Natural killer cell treated with Interleukin-12 subunit alpha and Interleukin-12 subunit beta and Interleukin-15 and Interleukin-18, amount 100 ng/mL, for 72 hours (primary cell): ENCODE data around the gene AR. TPM values are rescaled to one million over a fixed set of nuclear protein-coding genes. Genes with fewer than 3 reads are reported as not detected.
A peak's percentile ranks its signal among the peaks of the same experiment; 100 is the strongest.

Source experiments
- ATAC-seq, 2 donors: fragments of 150-1000 bp; cut with Tn5 transposase in 1 of 2; sonication (Bioruptor Pico), chemical (Tn5 transposase) in 1 of 2; 2 replicates each; pipeline ENCODE4 v1.10.0; 2021
- DNase-seq: peaks from one replicate; pipeline ENCODE4 v3.0.0; 2022; ENCODE audit warnings: low spot score
- H3K27ac Mint-ChIP-seq, 2 donors: 1 replicate in 1 of 2; 2 replicates in 1 of 2; pipeline ENCODE4 v1.8.0; 2022; ENCODE audit warnings: mixed read lengths in 2 of 2, mild to moderate bottlenecking in 1 of 2, moderate library complexity in 1 of 2
- H3K27me3 Mint-ChIP-seq, 2 donors: 1 replicate in 1 of 2; 2 replicates in 1 of 2; pipeline ENCODE4 v1.8.0; 2022; ENCODE audit warnings: mixed read lengths in 2 of 2
- H3K36me3 Mint-ChIP-seq: one replicate; pipeline ENCODE4 v1.8.0; 2022; ENCODE audit warnings: mixed read lengths
- H3K4me1 Mint-ChIP-seq, 2 donors: 1 replicate in 1 of 2; 2 replicates in 1 of 2; pipeline ENCODE4 v1.8.0; 2022; ENCODE audit warnings: low read depth in 2 of 2, mixed read lengths in 2 of 2, mild to moderate bottlenecking in 1 of 2
- H3K4me3 Mint-ChIP-seq: one replicate; pipeline ENCODE4 v1.8.0; 2022; ENCODE audit warnings: mixed read lengths
- H3K9me3 Mint-ChIP-seq: 2 replicates; pipeline ENCODE4 v1.8.0; 2022; ENCODE audit warnings: mixed read lengths
- total RNA-seq, 2 donors: library from RNA; stranded (reverse); gene quantifications; one replicate each; pipeline ENCODE4 v1.2.3, GENCODE V29; 2022

The AR gene
- total RNA-seq, 2 donors from 2014 or later: not detected

DNA sequence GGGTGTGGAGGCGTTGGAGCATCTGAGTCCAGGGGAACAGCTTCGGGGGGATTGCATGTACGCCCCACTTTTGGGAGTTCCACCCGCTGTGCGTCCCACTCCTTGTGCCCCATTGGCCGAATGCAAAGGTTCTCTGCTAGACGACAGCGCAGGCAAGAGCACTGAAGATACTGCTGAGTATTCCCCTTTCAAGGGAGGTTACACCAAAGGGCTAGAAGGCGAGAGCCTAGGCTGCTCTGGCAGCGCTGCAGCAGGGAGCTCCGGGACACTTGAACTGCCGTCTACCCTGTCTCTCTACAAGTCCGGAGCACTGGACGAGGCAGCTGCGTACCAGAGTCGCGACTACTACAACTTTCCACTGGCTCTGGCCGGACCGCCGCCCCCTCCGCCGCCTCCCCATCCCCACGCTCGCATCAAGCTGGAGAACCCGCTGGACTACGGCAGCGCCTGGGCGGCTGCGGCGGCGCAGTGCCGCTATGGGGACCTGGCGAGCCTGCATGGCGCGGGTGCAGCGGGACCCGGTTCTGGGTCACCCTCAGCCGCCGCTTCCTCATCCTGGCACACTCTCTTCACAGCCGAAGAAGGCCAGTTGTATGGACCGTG, 2.2 kb downstream of the AR start:
- Mint-ChIP-seq H3K27me3 (peaks cover 0 to 35% of the 10 kb centered on the region in 2 donors), H3K36me3 (no peaks in the 10 kb centered on the region), H3K4me3 (no peak overlapping the region), H3K4me1 (no peaks in the 10 kb centered on the region), H3K27ac (no peak overlapping the region), H3K9me3 (no peaks in the 10 kb centered on the region)
- no peak for DNase-seq
- peak in 1 of 2 donors; percentile 49 for ATAC-seq

GRCh38 chrX:67546496-67547423, 2.9 kb downstream of the AR start:
- Mint-ChIP-seq H3K4me3 (no peak overlapping the region), H3K27ac (no peak overlapping the region), H3K4me1 (no peaks in the 10 kb centered on the region), H3K36me3 (no peaks in the 10 kb centered on the region), H3K27me3 (peaks cover 0 to 31% of the 10 kb centered on the region in 2 donors), H3K9me3 (no peaks in the 10 kb centered on the region)
- no peak for ATAC-seq
- no peak for DNase-seq

DNA sequence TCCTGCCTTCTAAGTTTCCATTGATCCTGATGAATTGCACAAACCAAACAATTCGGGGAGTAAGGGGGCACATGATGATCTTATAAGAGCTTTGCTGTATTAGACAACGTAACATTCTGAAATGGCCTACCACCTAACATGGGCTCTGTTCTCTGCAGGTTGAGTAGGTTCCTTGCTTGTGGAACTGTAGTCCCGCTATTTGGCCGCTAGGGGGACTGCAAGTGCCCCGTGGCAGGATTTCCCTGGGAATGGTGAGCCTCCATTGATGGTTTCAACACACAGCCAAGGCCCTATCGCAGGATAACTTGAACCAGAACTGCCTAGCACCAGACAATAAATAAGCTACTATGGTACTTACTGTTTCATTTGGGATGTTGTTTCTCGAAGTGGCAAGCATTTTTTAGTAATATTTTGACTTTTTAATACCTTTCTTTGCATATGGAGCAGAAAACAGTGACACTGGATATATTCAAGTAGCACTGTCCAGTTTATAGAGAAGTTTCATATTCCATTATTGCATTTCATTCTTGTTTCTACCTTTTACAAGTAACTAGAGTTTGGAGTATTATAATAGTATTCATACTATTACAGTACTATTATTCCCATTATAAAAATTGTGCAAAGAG, 11.9 kb downstream of the AR start:
- Mint-ChIP-seq H3K27me3 (peaks cover 0 to 8% of the 10 kb centered on the region in 2 donors), H3K4me1 (no peaks in the 10 kb centered on the region), H3K9me3 (no peaks in the 10 kb centered on the region), H3K36me3 (no peaks in the 10 kb centered on the region), H3K27ac (no peak overlapping the region), H3K4me3 (no peak overlapping the region)
- DNase-seq (no peak), ATAC-seq (peak in 1 of 2 donors; percentile 63)

DNA sequence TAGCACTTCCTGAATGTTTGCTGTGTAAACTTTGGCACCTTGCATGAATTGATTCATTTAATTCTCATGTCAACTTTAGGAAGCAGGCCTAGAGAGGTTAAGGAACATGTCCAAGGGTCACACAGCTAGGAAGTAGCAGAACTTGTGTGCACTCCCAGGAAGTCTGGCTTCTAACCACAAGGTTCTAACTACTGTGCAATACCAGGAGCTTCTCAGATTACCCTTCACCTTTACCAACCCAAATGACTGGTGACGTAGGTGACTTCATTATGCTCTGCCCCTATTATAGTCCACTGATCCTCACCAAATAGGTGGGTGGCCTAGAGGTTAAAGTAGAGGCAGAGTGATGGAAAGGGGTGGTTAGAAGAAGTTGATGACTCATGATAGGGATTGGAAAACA, 14.4 kb downstream of the AR start:
- no peak overlapping the region for H3K27ac Mint-ChIP-seq

GRCh38 chrX:67563469-67564448, 19.9 kb downstream of the AR start:
- H3K27me3 Mint-ChIP-seq: peaks cover 0 to 8% of the 10 kb centered on the region in 2 donors
- no peaks in the 10 kb centered on the region for H3K36me3 Mint-ChIP-seq
- no peak overlapping the region for H3K27ac Mint-ChIP-seq

More for the DNA sequence above, 14.4 kb downstream of the AR start:
- Mint-ChIP-seq H3K36me3 (no peaks in the 10 kb centered on the region), H3K4me3 (no peak overlapping the region), H3K9me3 (peaks cover 3% of the 10 kb centered on the region), H3K27me3 (peaks cover 0 to 11% of the 10 kb centered on the region in 2 donors), H3K4me1 (no peaks in the 10 kb centered on the region)
- DNase-seq (no peak), ATAC-seq (no peak)

GRCh38 chrX:67564475-67564874, 20.7 kb downstream of the AR start:
- DNase-seq (no peak), ATAC-seq (no peak)
- H3K9me3 Mint-ChIP-seq: peaks cover 3% of the 10 kb centered on the region
- no peaks in the 10 kb centered on the region for H3K4me1 Mint-ChIP-seq
- no peak overlapping the region for H3K27ac Mint-ChIP-seq
- peaks cover 0 to 8% of the 10 kb centered on the region in 2 donors for H3K27me3 Mint-ChIP-seq
- H3K4me3 Mint-ChIP-seq: no peak overlapping the region
- H3K36me3 Mint-ChIP-seq: no peaks in the 10 kb centered on the region

More at GRCh38 chrX:67563469-67564448, 19.9 kb downstream of the AR start:
- no peak for DNase-seq
- peaks cover 3% of the 10 kb centered on the region for H3K9me3 Mint-ChIP-seq
- H3K4me3 Mint-ChIP-seq: no peak overlapping the region
- no peaks in the 10 kb centered on the region for H3K4me1 Mint-ChIP-seq
- no peak for ATAC-seq

GRCh38 chrX:67568769-67569168, 24.9 kb downstream of the AR start:
- ATAC-seq (no peak), DNase-seq (no peak)
- Mint-ChIP-seq H3K4me1 (no peaks in the 10 kb centered on the region), H3K36me3 (no peaks in the 10 kb centered on the region), H3K9me3 (no peaks in the 10 kb centered on the region), H3K27me3 (peaks cover 0 to 6% of the 10 kb centered on the region in 2 donors), H3K27ac (no peak overlapping the region), H3K4me3 (no peak overlapping the region)

DNA sequence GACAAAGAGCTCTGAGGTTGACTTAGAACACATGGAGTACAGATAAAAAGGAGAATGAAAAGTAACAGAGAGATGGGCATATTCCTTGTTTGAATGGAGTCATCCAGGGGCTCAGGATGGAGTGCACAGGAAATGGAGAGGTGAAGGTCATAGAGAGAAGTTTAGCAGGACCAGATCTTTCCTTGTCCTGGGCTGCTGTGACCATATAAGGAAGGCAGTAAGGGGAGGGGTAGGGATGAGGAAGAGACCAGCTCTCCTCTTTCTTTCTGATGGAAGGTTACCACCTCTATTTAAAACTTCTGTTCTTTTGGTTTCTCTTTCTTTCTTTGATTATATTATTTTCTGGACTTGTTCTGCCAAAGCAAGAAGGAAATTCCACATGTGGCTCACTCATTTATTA, 27.0 kb downstream of the AR start:
- Mint-ChIP-seq H3K9me3 (no peaks in the 10 kb centered on the region), H3K4me1 (no peaks in the 10 kb centered on the region), H3K4me3 (no peak overlapping the region), H3K36me3 (no peaks in the 10 kb centered on the region), H3K27ac (no peak overlapping the region), H3K27me3 (peaks cover 0 to 13% of the 10 kb centered on the region in 2 donors)
- DNase-seq (no peak), ATAC-seq (no peak)

DNA sequence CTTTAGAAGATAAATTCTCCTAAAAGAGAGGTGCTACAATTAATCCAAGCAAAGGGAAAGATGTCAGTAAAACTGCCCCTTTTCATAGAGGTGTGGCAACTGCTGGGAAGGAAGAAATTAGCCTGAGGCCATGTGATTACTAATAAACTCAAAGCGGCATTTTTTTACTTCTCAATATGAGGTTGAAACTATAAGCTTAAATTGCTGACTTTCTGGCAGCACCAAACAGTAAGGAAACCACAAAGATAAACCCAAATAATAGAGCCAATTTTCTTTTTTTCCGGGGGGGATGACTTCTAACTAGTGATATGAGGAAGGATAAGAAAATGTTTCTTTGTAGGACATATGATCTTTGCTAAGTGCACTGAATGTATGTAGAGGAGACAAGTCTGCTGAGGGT, 30.9 kb downstream of the AR start:
- H3K36me3 Mint-ChIP-seq: no peaks in the 10 kb centered on the region
- peaks cover under 1% of the 10 kb centered on the region for H3K9me3 Mint-ChIP-seq
- H3K27me3 Mint-ChIP-seq: peaks cover 0 to 22% of the 10 kb centered on the region in 2 donors
- no peak for DNase-seq
- no peak for ATAC-seq
- no peak overlapping the region for H3K27ac Mint-ChIP-seq
- no peak overlapping the region for H3K4me3 Mint-ChIP-seq
- H3K4me1 Mint-ChIP-seq: no peaks in the 10 kb centered on the region

GRCh38 chrX:67582436-67582835, 38.6 kb downstream of the AR start:
- no peak for ATAC-seq
- Mint-ChIP-seq H3K36me3 (no peaks in the 10 kb centered on the region), H3K4me3 (no peak overlapping the region), H3K4me1 (no peaks in the 10 kb centered on the region), H3K27me3 (peaks cover 0 to 12% of the 10 kb centered on the region in 2 donors), H3K9me3 (peaks cover 3% of the 10 kb centered on the region), H3K27ac (no peak overlapping the region)
- no peak for DNase-seq

- peaks cover 0 to 12% of the 10 kb centered on the region in 2 donors for H3K27me3 Mint-ChIP-seq
- DNase-seq: no peak
- no peak overlapping the region for H3K27ac Mint-ChIP-seq
- H3K9me3 Mint-ChIP-seq: peaks cover 3% of the 10 kb centered on the region
- no peak for ATAC-seq
- H3K4me3 Mint-ChIP-seq: no peak overlapping the region
- no peaks in the 10 kb centered on the region for H3K36me3 Mint-ChIP-seq
- no peaks in the 10 kb centered on the region for H3K4me1 Mint-ChIP-seq
Observed at GRCh38 chrX:67583171-67583570, 39.4 kb downstream of the AR start.

- Mint-ChIP-seq H3K27me3 (peaks cover 0 to 7% of the 10 kb centered on the region in 2 donors), H3K36me3 (no peaks in the 10 kb centered on the region), H3K4me3 (no peak overlapping the region), H3K27ac (no peak overlapping the region), H3K4me1 (no peaks in the 10 kb centered on the region), H3K9me3 (no peaks in the 10 kb centered on the region)
- ATAC-seq: no peak
- no peak for DNase-seq
Observed at GRCh38 chrX:67585401-67585800, 41.6 kb downstream of the AR start.

DNA sequence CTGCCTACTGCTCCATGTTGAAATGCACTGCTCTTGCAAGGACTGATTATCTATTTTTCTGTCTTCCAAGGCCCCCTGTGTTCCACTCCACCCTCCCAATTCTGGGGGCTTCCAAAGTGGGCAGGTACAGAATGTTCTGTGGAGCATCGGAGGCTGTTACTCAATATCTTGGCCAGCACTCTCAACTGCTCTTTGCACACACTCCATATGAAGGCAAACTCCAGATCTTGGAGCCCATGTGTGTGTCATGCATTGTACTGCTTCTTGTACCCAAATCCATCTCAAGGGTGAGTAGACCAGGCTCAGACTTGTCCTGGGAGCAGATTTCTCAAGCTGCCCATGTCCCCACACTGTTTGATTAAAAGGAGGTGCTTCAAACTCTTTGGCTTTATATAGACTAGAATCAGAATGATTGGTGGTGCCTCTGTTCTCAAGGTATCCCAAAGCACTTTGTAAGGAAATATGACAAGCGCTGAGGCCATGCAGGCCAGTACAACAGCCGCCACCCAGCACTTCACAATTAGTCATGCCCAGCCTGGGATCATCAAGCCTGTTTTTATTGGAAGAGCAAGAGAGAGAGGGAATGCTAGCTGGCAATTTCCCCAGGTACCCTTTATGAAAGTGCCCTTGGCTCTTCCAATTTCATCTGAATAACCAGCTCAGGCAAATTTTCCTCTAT, 44.3 kb downstream of the AR start:
- Mint-ChIP-seq H3K9me3 (no peaks in the 10 kb centered on the region), H3K4me3 (no peak overlapping the region), H3K4me1 (no peaks in the 10 kb centered on the region), H3K36me3 (no peaks in the 10 kb centered on the region), H3K27me3 (peaks cover 0 to 7% of the 10 kb centered on the region in 2 donors), H3K27ac (no peak overlapping the region)
- ATAC-seq (no peak), DNase-seq (no peak)
